ENCODE data around the gene MRPL3.

- TF ChIP-seq CHD2 (IDR thresholded peaks at IDR 0.05; ENCODE audit: low read length, partially characterized antibody): no peak
- no peak for TF ChIP-seq CTCF (IDR thresholded peaks at IDR 0.05)
- TF ChIP-seq RFX5 (IDR thresholded peaks at IDR 0.05): no peak
- no peak for TF ChIP-seq RARB (CRISPR knock-in tag; IDR thresholded peaks at IDR 0.05)
- TF ChIP-seq MAX (IDR thresholded peaks at IDR 0.05): no peak
- no peak for TF ChIP-seq FOSL2 (IDR thresholded peaks at IDR 0.05)
- TF ChIP-seq FOSL2 (CRISPR knock-in tag; IDR thresholded peaks at IDR 0.05): no peak
- TF ChIP-seq POLR2A (IDR thresholded peaks at IDR 0.05; ENCODE audit: low read length): no peak
- no peak for TF ChIP-seq CBX8 (IDR thresholded peaks at IDR 0.05)
- no peak for TF ChIP-seq ZSCAN20 (CRISPR knock-in tag; IDR thresholded peaks at IDR 0.05)
- TF ChIP-seq CEBPB (IDR thresholded peaks at IDR 0.05): 0 out of 4 replicates have a peak, but pooled peaks of 1 of the 2 experiments have one; percentile 26
- TF ChIP-seq HMGXB4 (CRISPR knock-in tag; IDR thresholded peaks at IDR 0.05; ENCODE audit: borderline replicate concordance): no peak
- no peak for TF ChIP-seq RCOR1 (IDR thresholded peaks at IDR 0.05; ENCODE audit: low read depth, low read length)
These were observed 48.3 kb downstream of the MRPL3 start for GRCh38 chr3:131454501-131454900.

Data from A549 (cell line).